Neural progenitor cell (in vitro differentiated cells): ENCODE measurements around the gene PNMA8A. TPM values are rescaled to one million over a fixed set of nuclear protein-coding genes. Genes with fewer than 3 reads are reported as not detected.
"Not testable (repeated sequence)": the region's sequence is repeated elsewhere in the genome, so short reads cannot be mapped to it uniquely, and the experiment has no call there.

ENCODE experiments used
- DNase-seq: peaks from one replicate; pipeline ENCODE4 v3.0.0-alpha.2; 2016; ENCODE audit warnings: low spot score
- H2AFZ ChIP-seq: fragments of 200-600 bp; sonication (generic); replicated peaks from 2 replicates; pipeline ENCODE4 v1.6.1; 2016; ENCODE audit warnings: antibody characterized with exemption
- H3F3A ChIP-seq: fragments of 200-600 bp; sonication (generic); 2 replicates; pipeline ENCODE4 v1.6.1; 2016; ENCODE audit warnings: antibody characterized with exemption, low read depth
- H3K27ac ChIP-seq: fragments of 200-600 bp; sonication (generic); 2 replicates; pipeline ENCODE4 v1.5.1; 2016; ENCODE audit warnings: mild to moderate bottlenecking
- H3K27me3 ChIP-seq: fragments of 200-600 bp; sonication (generic); 2 replicates; pipeline ENCODE4 v1.6.1; 2016; ENCODE audit warnings: mild to moderate bottlenecking, moderate library complexity
- H3K36me3 ChIP-seq: fragments of 200-600 bp; sonication (generic); 2 replicates; pipeline ENCODE4 v1.5.1; 2016
- H3K4me1 ChIP-seq: fragments of 200-600 bp; sonication (generic); 2 replicates; pipeline ENCODE4 v1.6.1; 2016; ENCODE audit warnings: mixed run types
- H3K4me2 ChIP-seq: fragments of 200-600 bp; sonication (generic); 2 replicates; pipeline ENCODE4 v1.6.1; 2016
- H3K4me3 ChIP-seq: fragments of 200-600 bp; sonication (generic); 2 replicates; pipeline ENCODE4 v1.5.1; 2016
- H3K79me2 ChIP-seq: fragments of 200-600 bp; sonication (generic); 2 replicates; pipeline ENCODE4 v1.6.1; 2016; ENCODE audit warnings: low read depth
- H3K9ac ChIP-seq: fragments of 200-600 bp; sonication (generic); 2 replicates; pipeline ENCODE4 v1.6.1; 2016
- H3K9me3 ChIP-seq: fragments of 200-600 bp; sonication (generic); 2 replicates; pipeline ENCODE4 v1.5.1; 2016; ENCODE audit warnings: low read depth
- H4K20me1 ChIP-seq: fragments of 200-600 bp; sonication (generic); 2 replicates; pipeline ENCODE4 v1.6.1; 2016; ENCODE audit warnings: low read depth
- H3K27ac Mint-ChIP-seq: 3 replicates; pipeline ENCODE4 v1.8.0; 2021; ENCODE audit warnings: mixed read lengths
- H3K27me3 Mint-ChIP-seq: 2 replicates; pipeline ENCODE4 v1.8.0; 2022; ENCODE audit warnings: low read depth, mild to moderate bottlenecking, inconsistent platforms, moderate library complexity, mixed read lengths; ENCODE audit not compliant: insufficient read depth
- H3K36me3 Mint-ChIP-seq: 3 replicates; pipeline ENCODE4 v1.8.0; 2021; ENCODE audit warnings: mixed read lengths
- H3K4me1 Mint-ChIP-seq: 3 replicates; pipeline ENCODE4 v1.8.0; 2021; ENCODE audit warnings: mixed read lengths
- H3K4me3 Mint-ChIP-seq: 3 replicates; pipeline ENCODE4 v1.8.0; 2021; ENCODE audit warnings: mild to moderate bottlenecking, moderate library complexity, mixed read lengths
- H3K9me3 Mint-ChIP-seq: 3 replicates; pipeline ENCODE4 v1.8.0; 2020; ENCODE audit warnings: mixed read lengths
- EZH2 ChIP-seq: fragments of 200-600 bp; sonication (generic); IDR thresholded peaks from 2 replicates; pipeline ENCODE4 v1.6.1; 2017; ENCODE audit warnings: antibody characterized with exemption, mild to moderate bottlenecking, moderate library complexity
- EZH2phosphoT487 ChIP-seq: fragments of 200-600 bp; sonication (generic); IDR thresholded peaks from 2 replicates; pipeline ENCODE4 v1.6.1; 2017; ENCODE audit warnings: antibody characterized with exemption
- total RNA-seq: library from RNA; depleted of rRNA; stranded (reverse); fragments of >200 nt; gene quantifications from 2 replicates; pipeline ENCODE4 v1.2.3, GENCODE V29; 2015; ENCODE audit warnings: low replicate concordance
- TF ChIP-seq, protein P1 (sequence below): fragments of 200-600 bp; sonication (generic); IDR thresholded peaks from 2 replicates; pipeline ENCODE4 v1.5.1; 2017; ENCODE audit warnings: antibody characterized with exemption, mild to moderate bottlenecking

Gene PNMA8A
- total RNA-seq, 1 donor from 2014 or later, result 43.9 TPM

DNA sequence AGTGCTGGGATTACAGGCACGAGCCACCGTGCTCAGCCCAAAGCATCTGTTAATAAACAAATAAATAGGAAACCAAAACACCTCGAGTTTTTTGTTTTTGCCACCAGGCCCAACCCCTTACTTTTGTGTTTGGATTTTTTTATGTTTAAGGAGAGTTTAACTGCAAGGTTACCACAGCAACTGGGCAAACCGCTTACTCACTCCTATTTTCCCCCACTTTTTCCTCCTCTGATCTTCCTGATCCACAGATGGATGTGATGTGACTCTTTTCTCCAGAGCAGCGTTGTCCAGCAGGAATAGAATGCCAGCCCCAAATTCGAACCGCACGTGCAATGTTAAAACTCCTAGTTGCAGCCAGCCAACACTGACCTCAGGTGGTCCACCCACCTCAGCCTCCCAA is 26.4 kb upstream of the PNMA8A start:
- Histone ChIP-seq H3K27ac (no peak overlapping the region), H3K9me3 (no peaks in the 10 kb centered on the region), H3K4me2 (no peak overlapping the region), H3K4me3 (no peak overlapping the region), H4K20me1 (no peaks in the 10 kb centered on the region), H3K27me3 (peaks cover 26% of the 10 kb centered on the region), H3K79me2 (no peaks in the 10 kb centered on the region), H2AFZ (no peak overlapping the region), H3K9ac (no peak overlapping the region), H3K36me3 (no peaks in the 10 kb centered on the region), H3F3A (peaks cover 4% of the 10 kb centered on the region), H3K4me1 (peaks cover 16% of the 10 kb centered on the region)
- Mint-ChIP-seq H3K36me3 (peaks cover 5% of the 10 kb centered on the region), H3K27me3 (peaks cover 9% of the 10 kb centered on the region), H3K9me3 (peaks cover 4% of the 10 kb centered on the region), H3K27ac (peak overlapping the region; percentile 81), H3K4me1 (peaks cover 40% of the 10 kb centered on the region), H3K4me3 (no peak overlapping the region)
- TF ChIP-seq EZH2phosphoT487 (no peak), EZH2 (no peak)
- TF ChIP-seq, protein P1, sequence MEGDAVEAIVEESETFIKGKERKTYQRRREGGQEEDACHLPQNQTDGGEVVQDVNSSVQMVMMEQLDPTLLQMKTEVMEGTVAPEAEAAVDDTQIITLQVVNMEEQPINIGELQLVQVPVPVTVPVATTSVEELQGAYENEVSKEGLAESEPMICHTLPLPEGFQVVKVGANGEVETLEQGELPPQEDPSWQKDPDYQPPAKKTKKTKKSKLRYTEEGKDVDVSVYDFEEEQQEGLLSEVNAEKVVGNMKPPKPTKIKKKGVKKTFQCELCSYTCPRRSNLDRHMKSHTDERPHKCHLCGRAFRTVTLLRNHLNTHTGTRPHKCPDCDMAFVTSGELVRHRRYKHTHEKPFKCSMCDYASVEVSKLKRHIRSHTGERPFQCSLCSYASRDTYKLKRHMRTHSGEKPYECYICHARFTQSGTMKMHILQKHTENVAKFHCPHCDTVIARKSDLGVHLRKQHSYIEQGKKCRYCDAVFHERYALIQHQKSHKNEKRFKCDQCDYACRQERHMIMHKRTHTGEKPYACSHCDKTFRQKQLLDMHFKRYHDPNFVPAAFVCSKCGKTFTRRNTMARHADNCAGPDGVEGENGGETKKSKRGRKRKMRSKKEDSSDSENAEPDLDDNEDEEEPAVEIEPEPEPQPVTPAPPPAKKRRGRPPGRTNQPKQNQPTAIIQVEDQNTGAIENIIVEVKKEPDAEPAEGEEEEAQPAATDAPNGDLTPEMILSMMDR, result no peak
- DNase-seq, result no peak

DNA sequence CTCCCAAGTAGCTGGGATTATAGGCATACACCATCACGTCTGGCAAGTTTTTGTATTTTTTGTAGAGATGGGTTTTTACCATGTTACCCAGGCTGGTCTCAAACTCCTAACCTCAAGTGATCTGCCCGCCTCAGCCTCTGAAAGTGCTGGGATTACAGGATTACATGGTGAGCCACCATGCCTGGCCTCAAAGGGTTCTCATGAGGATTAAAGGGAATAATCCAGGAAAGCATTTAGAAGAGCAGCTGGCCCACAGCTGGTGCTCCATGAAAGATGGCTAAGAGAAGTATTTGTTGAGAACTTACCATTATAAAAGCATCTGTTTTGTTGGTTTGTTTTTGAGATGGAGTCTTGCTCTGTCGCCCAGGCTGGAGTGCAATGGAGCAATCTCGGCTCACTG is 25.5 kb upstream of the PNMA8A start:
- H3K4me3 Mint-ChIP-seq, result not testable (repeated sequence)

DNA sequence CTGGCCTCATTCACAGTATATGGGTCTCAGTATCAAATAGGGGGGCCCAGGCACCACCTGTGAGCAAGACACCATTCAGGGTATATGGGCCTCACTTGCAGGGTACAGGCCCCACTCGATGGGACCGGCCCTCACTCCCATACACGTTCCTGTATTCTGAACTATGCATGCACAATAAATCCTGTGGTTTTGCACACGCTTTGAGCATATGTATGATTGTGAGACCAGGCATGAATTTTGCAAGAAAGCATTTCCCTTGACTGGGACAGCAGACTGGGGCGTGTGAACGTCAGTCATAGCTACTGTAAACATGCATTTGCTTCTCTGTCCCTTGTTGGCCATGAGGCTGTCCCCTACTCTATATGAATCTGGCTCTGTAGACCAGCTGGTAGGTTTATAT is 24.9 kb upstream of the PNMA8A start:
- no peaks in the 10 kb centered on the region for H3K79me2 ChIP-seq

More for the DNA sequence above, 25.5 kb upstream of the PNMA8A start:
- not testable (repeated sequence) for H3K36me3 ChIP-seq, H3K27ac ChIP-seq, H2AFZ ChIP-seq, H3K9me3 ChIP-seq, H3K9me3 Mint-ChIP-seq, H3K4me2 ChIP-seq, H3K79me2 ChIP-seq, H3K36me3 Mint-ChIP-seq, H3F3A ChIP-seq, H4K20me1 ChIP-seq, H3K27me3 Mint-ChIP-seq, H3K9ac ChIP-seq, H3K4me3 ChIP-seq
- Histone ChIP-seq H3K4me1 (peaks cover 20% of the 10 kb centered on the region), H3K27me3 (peaks cover 35% of the 10 kb centered on the region)
- Mint-ChIP-seq H3K4me1 (peaks cover 43% of the 10 kb centered on the region), H3K27ac (peak overlapping the region; percentile 94)
- peak; percentile 3 for DNase-seq

DNA sequence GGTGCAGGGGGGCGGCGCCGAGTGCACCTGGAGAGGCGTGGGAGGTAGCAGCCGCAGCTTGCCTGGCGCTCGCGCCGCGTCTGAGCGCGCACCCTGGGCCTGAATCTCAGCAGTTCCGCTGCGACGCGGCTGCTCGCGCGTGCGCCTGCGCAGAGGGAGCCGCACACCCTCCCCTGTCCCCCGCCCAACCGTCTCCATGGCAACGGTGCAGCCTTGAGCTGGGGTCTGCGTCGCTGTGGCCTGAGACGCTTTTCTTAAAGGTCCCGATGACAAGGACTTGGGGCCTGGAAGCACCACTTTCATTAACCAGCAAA is 24.4 kb upstream of the PNMA8A start, which contains the start of gene PNMA8B:
Gene PNMA8B, minus strand, starts transcription at position 82 of the 314 bp plus-strand sequence. CDS start 402 bp downstream, outside the sequence.
- Histone ChIP-seq H2AFZ (no peak within 1 kb of the TSS), H3K27me3 (peaks cover 47% of the 10 kb centered on the region), H3F3A (peaks cover 4% of the 10 kb centered on the region), H3K27ac (no peak within 1 kb of the TSS), H3K9ac (no peak within 1 kb of the TSS), H3K4me2 (peak within 1 kb of the TSS; percentile 80), H3K79me2 (no peaks in the 10 kb centered on the region), H4K20me1 (no peaks in the 10 kb centered on the region), H3K36me3 (no peaks in the 10 kb centered on the region), H3K9me3 (no peaks in the 10 kb centered on the region), H3K4me1 (peaks cover 20% of the 10 kb centered on the region), H3K4me3 (peak within 1 kb of the TSS; percentile 47)
- H3K9me3 Mint-ChIP-seq, result peaks cover 4% of the 10 kb centered on the region
- peak; percentile 100 for DNase-seq
- H3K27me3 Mint-ChIP-seq, result peaks cover 12% of the 10 kb centered on the region
- H3K36me3 Mint-ChIP-seq, result peaks cover 5% of the 10 kb centered on the region
- peak within 1 kb of the TSS; percentile 77 for H3K4me3 Mint-ChIP-seq
- peaks cover 42% of the 10 kb centered on the region for H3K4me1 Mint-ChIP-seq
- TF ChIP-seq EZH2phosphoT487 (no peak), EZH2 (no peak)
- TF ChIP-seq, protein P1, result no peak
- H3K27ac Mint-ChIP-seq, result peak within 1 kb of the TSS; percentile 94

More for the DNA sequence above, 24.9 kb upstream of the PNMA8A start:
- Histone ChIP-seq H4K20me1 (no peaks in the 10 kb centered on the region), H3K27ac (no peak overlapping the region), H3K27me3 (peaks cover 41% of the 10 kb centered on the region), H3K4me3 (no peak overlapping the region), H2AFZ (no peak overlapping the region), H3F3A (peaks cover 4% of the 10 kb centered on the region), H3K4me2 (peak overlapping the region; percentile 80), H3K9ac (no peak overlapping the region), H3K4me1 (peaks cover 20% of the 10 kb centered on the region), H3K9me3 (no peaks in the 10 kb centered on the region), H3K36me3 (no peaks in the 10 kb centered on the region)
- TF ChIP-seq EZH2phosphoT487 (no peak), EZH2 (no peak)
- TF ChIP-seq, protein P1, result no peak
- peak overlapping the region; percentile 77 for H3K4me3 Mint-ChIP-seq
- H3K27me3 Mint-ChIP-seq, result peaks cover 9% of the 10 kb centered on the region
- H3K9me3 Mint-ChIP-seq, result peaks cover 4% of the 10 kb centered on the region
- H3K36me3 Mint-ChIP-seq, result peaks cover 5% of the 10 kb centered on the region
- no peak for DNase-seq
- peaks cover 43% of the 10 kb centered on the region for H3K4me1 Mint-ChIP-seq
- H3K27ac Mint-ChIP-seq, result peak overlapping the region; percentile 94
